ENCODE measurements around the gene CLNS1A. TPM values are rescaled to one million over a fixed set of nuclear protein-coding genes. Genes with fewer than 3 reads are reported as not detected.
A peak's percentile ranks its signal among the peaks of the same experiment; 100 is the strongest.

The CLNS1A gene
- total RNA-seq, 1 donor from 2014 or later: 115 TPM

DNA sequence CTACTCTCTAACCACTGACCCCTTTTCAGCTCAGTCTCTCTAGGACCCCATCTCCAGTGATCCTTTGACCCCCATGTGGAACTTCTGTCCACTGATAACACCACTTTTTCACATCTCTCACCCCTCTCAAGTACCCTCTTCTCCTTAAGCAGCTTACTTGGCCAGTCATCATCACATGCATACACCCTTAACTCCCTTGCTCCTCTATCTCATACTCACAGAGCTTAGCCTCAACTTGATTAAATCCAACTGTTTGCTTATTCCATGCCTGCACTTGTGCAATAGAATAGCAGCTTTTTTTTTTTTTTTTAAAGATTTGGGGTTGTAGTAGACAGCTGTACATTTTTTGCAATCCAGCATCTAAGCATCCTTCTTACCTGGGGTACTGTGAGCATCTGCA lies 25.7 kb downstream of the CLNS1A start:
- TF ChIP-seq, protein P1, sequence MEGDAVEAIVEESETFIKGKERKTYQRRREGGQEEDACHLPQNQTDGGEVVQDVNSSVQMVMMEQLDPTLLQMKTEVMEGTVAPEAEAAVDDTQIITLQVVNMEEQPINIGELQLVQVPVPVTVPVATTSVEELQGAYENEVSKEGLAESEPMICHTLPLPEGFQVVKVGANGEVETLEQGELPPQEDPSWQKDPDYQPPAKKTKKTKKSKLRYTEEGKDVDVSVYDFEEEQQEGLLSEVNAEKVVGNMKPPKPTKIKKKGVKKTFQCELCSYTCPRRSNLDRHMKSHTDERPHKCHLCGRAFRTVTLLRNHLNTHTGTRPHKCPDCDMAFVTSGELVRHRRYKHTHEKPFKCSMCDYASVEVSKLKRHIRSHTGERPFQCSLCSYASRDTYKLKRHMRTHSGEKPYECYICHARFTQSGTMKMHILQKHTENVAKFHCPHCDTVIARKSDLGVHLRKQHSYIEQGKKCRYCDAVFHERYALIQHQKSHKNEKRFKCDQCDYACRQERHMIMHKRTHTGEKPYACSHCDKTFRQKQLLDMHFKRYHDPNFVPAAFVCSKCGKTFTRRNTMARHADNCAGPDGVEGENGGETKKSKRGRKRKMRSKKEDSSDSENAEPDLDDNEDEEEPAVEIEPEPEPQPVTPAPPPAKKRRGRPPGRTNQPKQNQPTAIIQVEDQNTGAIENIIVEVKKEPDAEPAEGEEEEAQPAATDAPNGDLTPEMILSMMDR (IDR thresholded peaks at IDR 0.05; ENCODE audit: insufficient read depth, low read length, poor library complexity, severe bottlenecking): no peak
- DNase-seq (ENCODE audit: low read depth): no peak
- H3K4me3 ChIP-seq (ENCODE audit: low read depth, low read length): no peak overlapping the region
- H3K27me3 ChIP-seq (ENCODE audit: control insufficient read depth, insufficient read depth, low read length): no peaks in the 10 kb centered on the region
- H3K36me3 ChIP-seq (ENCODE audit: control insufficient read depth, insufficient read depth, low read length): no peaks in the 10 kb centered on the region

DNA sequence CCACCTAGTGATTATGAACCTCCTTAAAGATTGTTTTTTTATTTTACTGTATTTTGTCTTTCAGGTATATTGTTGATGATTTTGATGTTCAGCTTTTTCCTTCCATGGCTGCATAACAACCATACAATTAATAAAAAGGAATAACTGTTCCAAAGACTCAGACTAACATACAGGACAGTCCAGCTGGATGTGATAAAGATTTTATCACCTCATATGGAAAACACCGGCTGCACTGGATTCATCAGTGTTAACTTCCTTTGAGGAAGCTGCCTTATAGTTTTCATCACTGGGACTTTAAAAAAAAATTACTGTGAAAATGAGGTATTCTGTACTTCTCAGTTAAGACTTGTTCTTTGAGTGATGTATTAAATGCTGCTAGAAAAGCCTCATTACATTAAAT lies 28.4 kb downstream of the CLNS1A start:
- no peak overlapping the region for H3K4me3 ChIP-seq (ENCODE audit: low read depth, low read length)
- no peaks in the 10 kb centered on the region for H3K27me3 ChIP-seq (ENCODE audit: control insufficient read depth, insufficient read depth, low read length)
- no peak for DNase-seq (ENCODE audit: low read depth)
- no peaks in the 10 kb centered on the region for H3K36me3 ChIP-seq (ENCODE audit: control insufficient read depth, insufficient read depth, low read length)
- TF ChIP-seq, protein P1 (IDR thresholded peaks at IDR 0.05; ENCODE audit: insufficient read depth, low read length, poor library complexity, severe bottlenecking): no peak

DNA sequence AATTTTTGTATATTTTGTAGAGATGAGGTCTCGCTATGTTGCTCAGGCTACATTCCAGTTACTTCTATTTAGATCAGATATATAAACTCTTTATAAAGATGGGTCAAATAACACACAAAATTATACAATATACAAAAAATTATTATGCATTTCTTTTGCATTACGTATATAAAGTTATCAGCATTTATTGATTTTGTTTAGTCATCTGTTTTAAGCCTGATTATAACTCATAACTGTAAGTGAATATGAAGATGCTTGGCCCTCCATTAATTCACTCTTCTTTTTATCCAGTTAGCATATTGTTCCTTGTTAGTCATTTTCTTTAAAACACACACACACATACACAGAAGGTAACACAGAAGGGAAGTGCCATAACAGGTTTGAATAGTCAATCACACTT lies 33.3 kb downstream of the CLNS1A start:
- Histone ChIP-seq H3K4me3 (ENCODE audit: low read depth, low read length) (no peak overlapping the region), H3K27me3 (ENCODE audit: control insufficient read depth, insufficient read depth, low read length) (no peaks in the 10 kb centered on the region), H3K36me3 (ENCODE audit: control insufficient read depth, insufficient read depth, low read length) (no peaks in the 10 kb centered on the region)
- DNase-seq (ENCODE audit: low read depth): no peak
- TF ChIP-seq, protein P1 (IDR thresholded peaks at IDR 0.05; ENCODE audit: insufficient read depth, low read length, poor library complexity, severe bottlenecking): no peak

GRCh38 chr11:77602381-77603088 lies 35.1 kb downstream of the CLNS1A start:
- DNase-seq (ENCODE audit: low read depth): peak; percentile 77
- no peaks in the 10 kb centered on the region for H3K36me3 ChIP-seq (ENCODE audit: control insufficient read depth, insufficient read depth, low read length)
- H3K27me3 ChIP-seq (ENCODE audit: control insufficient read depth, insufficient read depth, low read length): no peaks in the 10 kb centered on the region
- H3K4me3 ChIP-seq (ENCODE audit: low read depth, low read length): no peak overlapping the region
- TF ChIP-seq, protein P1 (IDR thresholded peaks at IDR 0.05; ENCODE audit: insufficient read depth, low read length, poor library complexity, severe bottlenecking): no peak

DNA sequence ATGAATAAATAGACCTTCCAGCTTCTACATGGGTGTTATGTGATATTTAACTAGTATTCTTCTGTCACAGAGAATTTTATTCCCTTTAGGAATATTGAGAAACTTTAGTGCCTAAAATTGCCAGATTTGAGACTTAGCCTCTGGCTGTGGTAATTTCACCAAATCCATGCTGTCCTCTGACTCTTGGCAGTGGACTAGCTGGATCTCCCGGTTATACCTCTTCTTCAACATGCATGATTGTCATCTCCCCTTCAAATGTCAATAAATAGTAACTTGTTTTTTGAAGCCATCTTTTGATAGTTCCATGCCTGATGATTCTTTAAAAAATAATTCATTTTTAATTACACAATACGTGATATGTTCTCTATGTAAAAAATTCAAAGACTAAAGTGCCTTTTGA lies 39.4 kb downstream of the CLNS1A start:
- Histone ChIP-seq H3K27me3 (ENCODE audit: control insufficient read depth, insufficient read depth, low read length) (no peaks in the 10 kb centered on the region), H3K36me3 (ENCODE audit: control insufficient read depth, insufficient read depth, low read length) (no peaks in the 10 kb centered on the region), H3K4me3 (ENCODE audit: low read depth, low read length) (no peak overlapping the region)
- TF ChIP-seq, protein P1 (IDR thresholded peaks at IDR 0.05; ENCODE audit: insufficient read depth, low read length, poor library complexity, severe bottlenecking): no peak
- no peak for DNase-seq (ENCODE audit: low read depth)

GRCh38 chr11:77596626-77597025 lies 41.0 kb downstream of the CLNS1A start:
- TF ChIP-seq, protein P1 (IDR thresholded peaks at IDR 0.05; ENCODE audit: insufficient read depth, low read length, poor library complexity, severe bottlenecking): no peak
- no peaks in the 10 kb centered on the region for H3K27me3 ChIP-seq (ENCODE audit: control insufficient read depth, insufficient read depth, low read length)
- DNase-seq (ENCODE audit: low read depth): no peak
- no peaks in the 10 kb centered on the region for H3K36me3 ChIP-seq (ENCODE audit: control insufficient read depth, insufficient read depth, low read length)
- H3K4me3 ChIP-seq (ENCODE audit: low read depth, low read length): no peak overlapping the region
